ENCODE results near the gene ELP2.

Gene ELP2

GRCh38 chr18:36104749-36105148, 24.9 kb upstream of the ELP2 start:
- no peaks in the 10 kb centered on the region for H3K36me3 ChIP-seq
- no peak for TF ChIP-seq CTCF (IDR thresholded peaks at IDR 0.05; ENCODE audit: low read depth, low read length)
- no peak for DNase-seq
- no peaks in the 10 kb centered on the region for H3K9me3 ChIP-seq
- H3K4me3 ChIP-seq (ENCODE audit: low read depth, low read length): no peak overlapping the region
- no peaks in the 10 kb centered on the region for H3K4me1 ChIP-seq
- no peaks in the 10 kb centered on the region for H3K27me3 ChIP-seq

- Histone ChIP-seq H3K4me1 (no peaks in the 10 kb centered on the region), H3K27me3 (no peaks in the 10 kb centered on the region), H3K9me3 (no peaks in the 10 kb centered on the region), H3K36me3 (peaks cover 8% of the 10 kb centered on the region), H3K4me3 (ENCODE audit: low read depth, low read length) (no peak overlapping the region)
- no peak for TF ChIP-seq CTCF (IDR thresholded peaks at IDR 0.05; ENCODE audit: low read depth, low read length)
- no peak for DNase-seq
Measured at GRCh38 chr18:36107477-36107876, 22.2 kb upstream of the ELP2 start.

- Histone ChIP-seq H3K36me3 (peaks cover 10% of the 10 kb centered on the region), H3K27me3 (no peaks in the 10 kb centered on the region), H3K9me3 (no peaks in the 10 kb centered on the region), H3K4me1 (no peaks in the 10 kb centered on the region), H3K4me3 (ENCODE audit: low read depth, low read length) (no peak overlapping the region)
- no peak for DNase-seq
- TF ChIP-seq CTCF (IDR thresholded peaks at IDR 0.05; ENCODE audit: low read depth, low read length): no peak
Measured at GRCh38 chr18:36108196-36108595, 21.5 kb upstream of the ELP2 start.

DNA sequence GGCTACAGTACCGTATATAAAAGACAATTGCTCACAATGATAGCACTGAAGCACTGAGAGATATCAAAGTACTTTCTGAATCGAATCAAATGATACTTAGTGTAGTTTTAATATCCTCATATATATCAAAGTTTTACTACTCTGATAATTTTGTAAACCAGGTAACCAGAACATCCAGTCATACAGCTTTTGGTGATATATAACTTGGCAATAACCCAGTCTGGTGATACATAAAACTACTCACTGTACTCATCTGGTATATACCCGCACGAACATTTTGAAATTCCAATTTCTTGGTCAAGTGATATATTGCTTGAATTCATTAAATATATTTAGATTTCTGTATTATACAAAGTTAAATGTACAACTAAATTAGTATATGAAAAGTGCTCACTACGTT, 21.1 kb upstream of the ELP2 start:
- Histone ChIP-seq H3K9me3 (no peaks in the 10 kb centered on the region), H3K36me3 (peaks cover 10% of the 10 kb centered on the region), H3K27me3 (no peaks in the 10 kb centered on the region), H3K4me3 (ENCODE audit: low read depth, low read length) (no peak overlapping the region), H3K4me1 (no peaks in the 10 kb centered on the region)
- no peak for TF ChIP-seq CTCF (IDR thresholded peaks at IDR 0.05; ENCODE audit: low read depth, low read length)
- no peak for DNase-seq

GRCh38 chr18:36109737-36110136, 20.0 kb upstream of the ELP2 start:
- Histone ChIP-seq H3K4me3 (ENCODE audit: low read depth, low read length) (no peak overlapping the region), H3K36me3 (peaks cover 10% of the 10 kb centered on the region), H3K4me1 (no peaks in the 10 kb centered on the region), H3K27me3 (no peaks in the 10 kb centered on the region), H3K9me3 (no peaks in the 10 kb centered on the region)
- TF ChIP-seq CTCF (IDR thresholded peaks at IDR 0.05; ENCODE audit: low read depth, low read length): no peak
- DNase-seq: no peak

DNA sequence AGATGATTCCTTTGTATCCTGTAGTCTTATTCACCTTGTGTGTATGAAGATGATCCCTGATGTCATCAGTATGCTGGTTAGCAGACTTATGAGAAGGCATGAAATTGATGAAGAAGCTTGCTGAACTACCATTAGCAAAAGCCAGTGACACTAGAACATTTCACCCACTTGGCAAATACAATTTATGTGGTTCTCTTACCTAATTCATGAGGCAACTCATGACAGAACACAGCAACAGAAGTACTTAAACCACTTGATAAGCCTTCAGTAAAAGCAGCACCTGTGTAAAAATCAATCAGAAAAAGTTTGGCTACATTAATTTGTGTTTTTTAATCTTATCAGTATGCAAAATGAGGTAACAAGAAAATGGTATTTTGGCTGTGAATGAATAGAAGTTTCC, 17.4 kb upstream of the ELP2 start:
- Histone ChIP-seq H3K4me3 (ENCODE audit: low read depth, low read length) (no peak overlapping the region), H3K27me3 (no peaks in the 10 kb centered on the region), H3K4me1 (no peaks in the 10 kb centered on the region), H3K36me3 (peaks cover 10% of the 10 kb centered on the region), H3K9me3 (no peaks in the 10 kb centered on the region)
- no peak for TF ChIP-seq CTCF (IDR thresholded peaks at IDR 0.05; ENCODE audit: low read depth, low read length)
- no peak for DNase-seq

Measured in BE2C (cell line).